ENCODE results near the gene GOLPH3.

DNA sequence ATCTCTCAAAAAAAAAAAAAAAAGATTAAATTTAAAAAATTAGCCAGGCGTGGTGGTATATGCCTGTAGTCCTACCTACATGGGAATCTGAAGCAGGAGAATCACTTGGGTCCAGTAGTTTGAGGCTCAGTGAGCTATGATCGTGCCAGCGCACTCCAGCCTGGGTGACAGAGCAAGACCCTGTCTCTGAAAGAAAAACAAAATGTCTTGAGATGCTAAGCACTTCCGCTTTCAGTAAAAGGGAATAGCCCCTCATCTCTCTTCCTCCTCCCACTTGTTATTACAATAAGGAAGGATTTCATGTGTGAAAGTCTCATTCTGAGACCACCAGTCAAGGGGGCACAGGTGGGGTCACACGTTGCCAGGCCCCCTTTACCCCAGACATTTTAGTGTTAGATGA is 79.4 kb downstream of the GOLPH3 start:
- TF ChIP-seq HDAC6 (IDR thresholded peaks at IDR 0.05; ENCODE audit: low read depth, low read length) (no peak), RAD21 (IDR thresholded peaks at IDR 0.05 in 1 of 2, conservative IDR thresholded peaks at IDR 0.05 in 1 of 2; ENCODE audit: low read depth in 2 of 2, low read length in 2 of 2) (no peak)

Data from H1 (cell line).